Measurements from ENCODE around the gene BTK.
"Not testable (repeated sequence)": the region's sequence is repeated elsewhere in the genome, so short reads cannot be mapped to it uniquely, and the experiment has no call there.

BTK gene

DNA sequence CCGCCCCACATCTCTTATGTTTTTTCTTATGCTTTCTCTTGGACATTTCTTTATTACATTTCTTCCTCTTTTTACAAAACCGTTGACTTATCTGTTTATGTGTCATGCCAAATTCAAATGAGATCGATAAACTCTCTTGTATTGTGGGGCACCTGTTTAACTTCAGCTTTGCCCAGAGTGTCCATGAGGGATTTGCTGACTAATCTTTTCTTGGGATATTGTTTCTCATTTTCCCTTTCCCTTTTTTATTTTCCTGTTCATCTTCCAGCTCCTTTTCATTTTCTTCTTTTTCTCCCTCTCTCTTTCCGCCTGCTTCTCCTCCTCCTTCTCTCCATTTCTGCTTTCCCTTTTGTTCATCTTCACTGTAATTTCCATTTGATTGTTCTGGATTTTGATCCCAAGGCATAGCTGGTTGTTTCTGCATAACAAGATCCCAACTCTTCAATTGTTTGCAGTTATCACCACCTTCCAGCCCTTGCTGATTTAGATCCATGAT is 48.2 kb downstream of the BTK start:
- DNase-seq (ENCODE audit: low read depth), result no peak

DNA sequence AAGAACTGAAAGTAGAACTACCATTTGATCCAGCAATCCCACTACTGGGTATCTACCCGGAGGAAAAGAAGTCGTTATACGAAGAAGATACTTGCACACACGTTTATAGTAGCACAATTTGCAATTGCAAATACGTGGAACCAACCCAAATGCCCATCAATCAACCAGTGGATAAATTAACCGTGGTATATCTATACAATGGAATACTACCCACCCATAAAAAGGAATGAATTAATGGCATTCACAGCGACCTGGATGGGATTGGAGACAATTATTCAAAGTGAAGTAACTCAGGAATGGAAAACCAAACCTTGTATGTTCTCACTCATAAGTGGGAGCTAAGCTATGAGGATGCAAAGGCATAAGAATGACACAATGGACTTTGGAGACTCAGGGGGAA is 51.7 kb downstream of the BTK start:
- DNase-seq (ENCODE audit: low read depth), result not testable (repeated sequence)

DNA sequence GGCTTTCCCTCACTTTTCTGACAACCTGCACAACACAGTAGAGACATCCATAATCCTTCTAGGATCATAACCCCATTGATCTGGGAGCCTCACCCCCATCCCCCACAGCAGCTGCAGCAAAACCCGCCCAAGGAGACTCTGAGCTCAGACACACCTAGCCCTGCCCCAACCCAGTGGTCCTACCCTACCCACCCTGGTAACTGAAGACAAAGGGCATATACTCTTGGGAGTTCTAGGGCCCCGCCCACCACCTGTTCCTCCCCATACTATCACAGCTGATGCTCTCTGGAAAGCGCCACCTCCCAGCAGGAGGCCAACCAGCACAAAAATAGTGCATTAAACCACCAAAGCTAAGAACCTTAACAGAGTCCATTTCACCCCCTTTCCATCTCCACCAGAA is 59.4 kb downstream of the BTK start:
- not testable (repeated sequence) for DNase-seq (ENCODE audit: low read depth)

DNA sequence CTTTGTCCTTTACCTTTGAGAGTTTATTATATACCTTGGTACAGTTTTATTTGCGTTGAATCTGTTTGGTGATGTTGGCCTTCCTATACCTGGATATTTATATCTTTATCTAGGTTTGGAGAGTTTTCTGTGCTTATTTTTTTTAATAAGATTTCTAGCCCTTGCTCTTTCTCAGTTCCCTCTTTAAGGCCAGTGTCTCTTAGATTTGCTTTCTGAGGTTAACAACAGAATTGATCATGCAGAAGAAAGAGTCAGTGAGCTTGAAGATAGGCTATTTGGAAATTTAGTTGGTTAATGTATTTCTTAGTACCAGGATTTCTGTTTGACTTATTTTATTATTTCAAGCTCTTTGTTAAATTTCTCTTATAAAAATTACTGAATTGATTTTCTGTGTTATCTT is 82.2 kb downstream of the BTK start:
- no peak for DNase-seq (ENCODE audit: low read depth)
